HepG2 (cell line): ENCODE results near the gene AJUBA. TPM values are rescaled to one million over a fixed set of nuclear protein-coding genes. Genes with fewer than 3 reads are reported as not detected.

Experiments
- ATRX ChIP-seq: sonication (generic); formaldehyde crosslinking; IDR thresholded peaks from 2 replicates; pipeline ENCODE4 v1.4.0; 2020; ENCODE audit warnings: missing genetic modification reagents, borderline replicate concordance
- HDAC2 ChIP-seq: sonication (generic); formaldehyde crosslinking; IDR thresholded peaks from 2 replicates; pipeline ENCODE4 v1.4.0; 2020; ENCODE audit warnings: missing genetic modification reagents
- KDM2A ChIP-seq: sonication (generic); formaldehyde crosslinking; IDR thresholded peaks from 2 replicates; pipeline ENCODE4 v1.4.0; 2020; ENCODE audit warnings: low read depth, missing genetic modification reagents, borderline replicate concordance
- NFIB ChIP-seq: sonication (generic); formaldehyde crosslinking; IDR thresholded peaks from 2 replicates; pipeline ENCODE4 v1.9.0; 2021; ENCODE audit warnings: missing genetic modification reagents, mild to moderate bottlenecking, borderline replicate concordance
- POLR2G ChIP-seq: fragments of 200-400 bp; formaldehyde crosslinking; IDR thresholded peaks from 2 replicates; pipeline ENCODE4 v1.6.1; 2018; ENCODE audit warnings: mild to moderate bottlenecking, low read depth, low read length, moderate library complexity
- RFX5 ChIP-seq: IDR thresholded peaks from 2 replicates; pipeline ENCODE4 v1.6.1; 2011; ENCODE audit warnings: low read depth, low read length, improper control_type of control experiment
- SMC3 ChIP-seq: IDR thresholded peaks from 2 replicates; pipeline ENCODE4 v1.6.1; 2011; ENCODE audit warnings: low read length, improper control_type of control experiment
- SMYD3 ChIP-seq: sonication (generic); formaldehyde crosslinking; IDR thresholded peaks from 2 replicates; pipeline ENCODE4 v1.8.1; 2023; ENCODE audit warnings: mild to moderate bottlenecking, missing genetic modification reagents
- SOX5 ChIP-seq: IDR thresholded peaks from 2 replicates; pipeline ENCODE4 v1.6.1; 2016; ENCODE audit warnings: borderline replicate concordance
- SYNCRIP ChIP-seq: fragments of 200-400 bp; formaldehyde crosslinking; IDR thresholded peaks from 2 replicates; pipeline ENCODE4 v1.6.1; 2018; ENCODE audit warnings: mild to moderate bottlenecking, low read depth, low read length; ENCODE audit not compliant: insufficient read depth
- ZMYM3 ChIP-seq: sonication (generic); formaldehyde crosslinking; IDR thresholded peaks from 2 replicates; pipeline ENCODE4 v1.5.1; 2020; ENCODE audit warnings: mild to moderate bottlenecking, missing genetic modification reagents
- ZNF337 ChIP-seq: sonication (generic); formaldehyde crosslinking; IDR thresholded peaks from 2 replicates; pipeline ENCODE4 v1.5.1; 2020; ENCODE audit warnings: missing genetic modification reagents, low read depth, mild to moderate bottlenecking, borderline replicate concordance
- ZNF709 ChIP-seq: sonication (generic); formaldehyde crosslinking; IDR thresholded peaks from 2 replicates; pipeline ENCODE4 v1.5.0; 2020; ENCODE audit warnings: mild to moderate bottlenecking, missing genetic modification reagents
- ZSCAN22 ChIP-seq: sonication (generic); formaldehyde crosslinking; IDR thresholded peaks from 2 replicates; pipeline ENCODE4 v1.4.0; 2020; ENCODE audit warnings: mild to moderate bottlenecking, missing genetic modification reagents
- polyA plus RNA-seq, 8 experiments: library from polyadenylated mRNA; depleted of rRNA in 3 of 8; stranded (reverse) in 7 of 8; unstranded in 1 of 8; fragments of >200 nt; fragmentation: Illumina TruSeq in 4 of 8; extraction: Trizol in 4 of 8; gene quantifications; 2 replicates each; pipeline versions ENCODE4 v1.2.1 to v1.2.3, GENCODE V29; 2011 to 2016; ENCODE audit warnings: low read depth in 4 of 8, missing spikeins in 1 of 8, mixed read lengths in 1 of 8; ENCODE audit not compliant: insufficient read depth in 1 of 8
- total RNA-seq, 5 experiments: library from RNA; depleted of rRNA; stranded (reverse); fragments of >200 nt; fragmentation: Illumina TruSeq; extraction: Trizol; gene quantifications; 2 replicates each; pipeline ENCODE4 v1.2.3, GENCODE V29; 2016; ENCODE audit warnings: low read depth in 1 of 5
- TF ChIP-seq, protein P1 (sequence below), 2 experiments: fragments of 450-650 bp in 1 of 2; sonication (generic) in 1 of 2; formaldehyde crosslinking; IDR thresholded peaks; 2 replicates each; pipeline versions ENCODE4 v1.5.0 to v1.8.0; 2020 to 2022; ENCODE audit warnings: mild to moderate bottlenecking in 1 of 2, missing genetic modification reagents in 1 of 2
- TF ChIP-seq, protein P2 (sequence below): sonication (generic); formaldehyde crosslinking; IDR thresholded peaks from 2 replicates; pipeline ENCODE4 v1.4.0; 2020; ENCODE audit warnings: missing genetic modification reagents
- TF ChIP-seq, protein P3 (sequence below): sonication (generic); formaldehyde crosslinking; conservative IDR thresholded peaks from 2 replicates; pipeline ENCODE4 v1.4.0; 2020; ENCODE audit warnings: missing genetic modification reagents
- TF ChIP-seq, protein P4 (sequence below): sonication (generic); formaldehyde crosslinking; IDR thresholded peaks from 2 replicates; pipeline ENCODE4 v1.9.0; 2021; ENCODE audit warnings: missing genetic modification reagents, mild to moderate bottlenecking, borderline replicate concordance
- TF ChIP-seq, protein P5 (sequence below), 2 experiments: sonication (generic) in 1 of 2; formaldehyde crosslinking in 1 of 2; IDR thresholded peaks; 2 replicates each; pipeline versions ENCODE4 v1.4.0 to v1.6.1; 2018 to 2020; ENCODE audit warnings: missing genetic modification reagents in 2 of 2, borderline replicate concordance in 1 of 2, low read depth in 1 of 2, mild to moderate bottlenecking in 1 of 2, missing biosample characterization in 1 of 2
- TF ChIP-seq, protein P6 (sequence below): sonication (generic); formaldehyde crosslinking; IDR thresholded peaks from 2 replicates; pipeline ENCODE4 v1.8.1; 2022; ENCODE audit warnings: mild to moderate bottlenecking, missing genetic modification reagents

The AJUBA gene
- total and polyA plus RNA-seq, 2 of the 13 experiments (the other 11 are each of a cell fraction or from before 2014, with no cell fraction given), result 157 to 241 TPM

DNA sequence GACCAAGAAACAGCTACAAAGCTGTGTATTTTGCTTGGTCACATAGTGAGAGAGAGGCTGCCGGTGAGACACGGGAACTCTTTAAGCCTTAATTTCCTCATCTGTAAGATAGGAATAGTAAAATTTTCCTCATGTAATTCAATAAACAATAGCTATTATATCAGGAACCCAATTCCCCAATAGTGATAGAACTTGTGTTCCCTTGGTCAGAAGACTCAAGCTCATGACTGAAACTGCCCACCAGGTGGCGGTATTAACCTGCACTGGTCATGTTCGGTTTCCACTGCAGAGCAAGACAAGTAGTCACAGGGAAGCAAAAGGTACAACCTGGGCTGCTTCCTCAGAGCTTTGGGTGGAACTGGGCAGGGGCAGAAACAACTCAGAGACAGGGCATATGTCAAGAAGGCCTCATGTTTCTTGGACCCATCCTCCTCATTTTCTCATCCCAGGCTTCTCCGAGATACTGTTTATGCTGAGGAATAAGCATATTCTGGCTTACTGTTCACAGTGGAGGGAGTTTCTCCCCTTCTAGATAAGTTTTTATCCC, 4.2 kb upstream of the AJUBA start (continued):
- 0 out of 2 replicates have a peak, but pooled peaks have one; percentile 63 for TF ChIP-seq SMYD3 (CRISPR knock-in tag)
- peak; percentile 55; the same call in 1 of the 2 replicates for TF ChIP-seq HDAC2
- TF ChIP-seq, protein P1, sequence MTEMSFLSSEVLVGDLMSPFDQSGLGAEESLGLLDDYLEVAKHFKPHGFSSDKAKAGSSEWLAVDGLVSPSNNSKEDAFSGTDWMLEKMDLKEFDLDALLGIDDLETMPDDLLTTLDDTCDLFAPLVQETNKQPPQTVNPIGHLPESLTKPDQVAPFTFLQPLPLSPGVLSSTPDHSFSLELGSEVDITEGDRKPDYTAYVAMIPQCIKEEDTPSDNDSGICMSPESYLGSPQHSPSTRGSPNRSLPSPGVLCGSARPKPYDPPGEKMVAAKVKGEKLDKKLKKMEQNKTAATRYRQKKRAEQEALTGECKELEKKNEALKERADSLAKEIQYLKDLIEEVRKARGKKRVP (CRISPR knock-in tag; IDR thresholded peaks at IDR 0.05), result no peak
- no peak for TF ChIP-seq SYNCRIP
- TF ChIP-seq, protein P2, sequence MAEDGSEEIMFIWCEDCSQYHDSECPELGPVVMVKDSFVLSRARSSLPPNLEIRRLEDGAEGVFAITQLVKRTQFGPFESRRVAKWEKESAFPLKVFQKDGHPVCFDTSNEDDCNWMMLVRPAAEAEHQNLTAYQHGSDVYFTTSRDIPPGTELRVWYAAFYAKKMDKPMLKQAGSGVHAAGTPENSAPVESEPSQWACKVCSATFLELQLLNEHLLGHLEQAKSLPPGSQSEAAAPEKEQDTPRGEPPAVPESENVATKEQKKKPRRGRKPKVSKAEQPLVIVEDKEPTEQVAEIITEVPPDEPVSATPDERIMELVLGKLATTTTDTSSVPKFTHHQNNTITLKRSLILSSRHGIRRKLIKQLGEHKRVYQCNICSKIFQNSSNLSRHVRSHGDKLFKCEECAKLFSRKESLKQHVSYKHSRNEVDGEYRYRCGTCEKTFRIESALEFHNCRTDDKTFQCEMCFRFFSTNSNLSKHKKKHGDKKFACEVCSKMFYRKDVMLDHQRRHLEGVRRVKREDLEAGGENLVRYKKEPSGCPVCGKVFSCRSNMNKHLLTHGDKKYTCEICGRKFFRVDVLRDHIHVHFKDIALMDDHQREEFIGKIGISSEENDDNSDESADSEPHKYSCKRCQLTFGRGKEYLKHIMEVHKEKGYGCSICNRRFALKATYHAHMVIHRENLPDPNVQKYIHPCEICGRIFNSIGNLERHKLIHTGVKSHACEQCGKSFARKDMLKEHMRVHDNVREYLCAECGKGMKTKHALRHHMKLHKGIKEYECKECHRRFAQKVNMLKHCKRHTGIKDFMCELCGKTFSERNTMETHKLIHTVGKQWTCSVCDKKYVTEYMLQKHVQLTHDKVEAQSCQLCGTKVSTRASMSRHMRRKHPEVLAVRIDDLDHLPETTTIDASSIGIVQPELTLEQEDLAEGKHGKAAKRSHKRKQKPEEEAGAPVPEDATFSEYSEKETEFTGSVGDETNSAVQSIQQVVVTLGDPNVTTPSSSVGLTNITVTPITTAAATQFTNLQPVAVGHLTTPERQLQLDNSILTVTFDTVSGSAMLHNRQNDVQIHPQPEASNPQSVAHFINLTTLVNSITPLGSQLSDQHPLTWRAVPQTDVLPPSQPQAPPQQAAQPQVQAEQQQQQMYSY (CRISPR knock-in tag), result no peak
- TF ChIP-seq, protein P3, sequence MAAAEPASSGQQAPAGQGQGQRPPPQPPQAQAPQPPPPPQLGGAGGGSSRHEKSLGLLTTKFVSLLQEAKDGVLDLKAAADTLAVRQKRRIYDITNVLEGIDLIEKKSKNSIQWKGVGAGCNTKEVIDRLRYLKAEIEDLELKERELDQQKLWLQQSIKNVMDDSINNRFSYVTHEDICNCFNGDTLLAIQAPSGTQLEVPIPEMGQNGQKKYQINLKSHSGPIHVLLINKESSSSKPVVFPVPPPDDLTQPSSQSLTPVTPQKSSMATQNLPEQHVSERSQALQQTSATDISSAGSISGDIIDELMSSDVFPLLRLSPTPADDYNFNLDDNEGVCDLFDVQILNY (CRISPR knock-in tag), result no peak
- TF ChIP-seq ATRX (CRISPR knock-in tag), result no peak
- TF ChIP-seq, protein P4, sequence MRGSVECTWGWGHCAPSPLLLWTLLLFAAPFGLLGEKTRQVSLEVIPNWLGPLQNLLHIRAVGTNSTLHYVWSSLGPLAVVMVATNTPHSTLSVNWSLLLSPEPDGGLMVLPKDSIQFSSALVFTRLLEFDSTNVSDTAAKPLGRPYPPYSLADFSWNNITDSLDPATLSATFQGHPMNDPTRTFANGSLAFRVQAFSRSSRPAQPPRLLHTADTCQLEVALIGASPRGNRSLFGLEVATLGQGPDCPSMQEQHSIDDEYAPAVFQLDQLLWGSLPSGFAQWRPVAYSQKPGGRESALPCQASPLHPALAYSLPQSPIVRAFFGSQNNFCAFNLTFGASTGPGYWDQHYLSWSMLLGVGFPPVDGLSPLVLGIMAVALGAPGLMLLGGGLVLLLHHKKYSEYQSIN (CRISPR knock-in tag), result no peak
- TF ChIP-seq NFIB (CRISPR knock-in tag), result no peak
- peak; percentile 99 for TF ChIP-seq SMC3
- no peak for TF ChIP-seq RFX5
- TF ChIP-seq ZSCAN22 (CRISPR knock-in tag), result no peak
- TF ChIP-seq SOX5 (CRISPR knock-in tag), result peak; percentile 27; the same call in 1 of the 2 replicates
- TF ChIP-seq, protein P5, sequence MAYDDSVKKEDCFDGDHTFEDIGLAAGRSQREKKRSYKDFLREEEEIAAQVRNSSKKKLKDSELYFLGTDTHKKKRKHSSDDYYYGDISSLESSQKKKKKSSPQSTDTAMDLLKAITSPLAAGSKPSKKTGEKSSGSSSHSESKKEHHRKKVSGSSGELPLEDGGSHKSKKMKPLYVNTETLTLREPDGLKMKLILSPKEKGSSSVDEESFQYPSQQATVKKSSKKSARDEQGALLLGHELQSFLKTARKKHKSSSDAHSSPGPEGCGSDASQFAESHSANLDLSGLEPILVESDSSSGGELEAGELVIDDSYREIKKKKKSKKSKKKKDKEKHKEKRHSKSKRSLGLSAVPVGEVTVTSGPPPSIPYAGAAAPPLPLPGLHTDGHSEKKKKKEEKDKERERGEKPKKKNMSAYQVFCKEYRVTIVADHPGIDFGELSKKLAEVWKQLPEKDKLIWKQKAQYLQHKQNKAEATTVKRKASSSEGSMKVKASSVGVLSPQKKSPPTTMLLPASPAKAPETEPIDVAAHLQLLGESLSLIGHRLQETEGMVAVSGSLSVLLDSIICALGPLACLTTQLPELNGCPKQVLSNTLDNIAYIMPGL (CRISPR knock-in tag; IDR thresholded peaks at IDR 0.05; ENCODE audit: borderline replicate concordance in 1 of 2, low read depth in 1 of 2), result peak; percentile 62 to 93; a peak in 3 of 4 replicates
- peak; percentile 84 for TF ChIP-seq KDM2A (CRISPR knock-in tag)
- no peak for TF ChIP-seq ZNF709 (CRISPR knock-in tag)
- TF ChIP-seq, protein P6, sequence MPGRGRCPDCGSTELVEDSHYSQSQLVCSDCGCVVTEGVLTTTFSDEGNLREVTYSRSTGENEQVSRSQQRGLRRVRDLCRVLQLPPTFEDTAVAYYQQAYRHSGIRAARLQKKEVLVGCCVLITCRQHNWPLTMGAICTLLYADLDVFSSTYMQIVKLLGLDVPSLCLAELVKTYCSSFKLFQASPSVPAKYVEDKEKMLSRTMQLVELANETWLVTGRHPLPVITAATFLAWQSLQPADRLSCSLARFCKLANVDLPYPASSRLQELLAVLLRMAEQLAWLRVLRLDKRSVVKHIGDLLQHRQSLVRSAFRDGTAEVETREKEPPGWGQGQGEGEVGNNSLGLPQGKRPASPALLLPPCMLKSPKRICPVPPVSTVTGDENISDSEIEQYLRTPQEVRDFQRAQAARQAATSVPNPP (CRISPR knock-in tag), result no peak
- TF ChIP-seq ZNF337 (CRISPR knock-in tag), result no peak
- TF ChIP-seq ZMYM3 (CRISPR knock-in tag), result no peak
- TF ChIP-seq POLR2G, result peak; percentile 38
